ENCODE results near the gene EXOC7.

DNA sequence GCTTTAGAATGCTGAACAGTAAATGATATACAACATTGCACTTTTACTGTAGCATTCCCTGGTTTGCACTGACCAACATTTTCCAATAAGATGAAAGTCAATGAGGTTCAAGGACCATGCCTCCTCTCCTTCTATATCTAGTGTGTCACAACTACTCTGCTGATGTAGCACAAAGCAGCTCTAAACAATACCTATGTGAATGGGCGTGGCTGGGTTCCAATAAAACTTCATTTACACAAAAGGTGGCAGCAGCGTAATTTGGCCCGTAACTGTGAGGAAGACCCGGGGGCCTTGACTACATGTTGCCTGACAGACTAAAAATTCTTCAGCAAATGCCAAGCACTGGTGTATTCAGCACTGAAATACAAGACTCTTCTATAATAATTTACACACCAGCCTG is 37.8 kb downstream of the EXOC7 start:
- TF ChIP-seq, protein P1, sequence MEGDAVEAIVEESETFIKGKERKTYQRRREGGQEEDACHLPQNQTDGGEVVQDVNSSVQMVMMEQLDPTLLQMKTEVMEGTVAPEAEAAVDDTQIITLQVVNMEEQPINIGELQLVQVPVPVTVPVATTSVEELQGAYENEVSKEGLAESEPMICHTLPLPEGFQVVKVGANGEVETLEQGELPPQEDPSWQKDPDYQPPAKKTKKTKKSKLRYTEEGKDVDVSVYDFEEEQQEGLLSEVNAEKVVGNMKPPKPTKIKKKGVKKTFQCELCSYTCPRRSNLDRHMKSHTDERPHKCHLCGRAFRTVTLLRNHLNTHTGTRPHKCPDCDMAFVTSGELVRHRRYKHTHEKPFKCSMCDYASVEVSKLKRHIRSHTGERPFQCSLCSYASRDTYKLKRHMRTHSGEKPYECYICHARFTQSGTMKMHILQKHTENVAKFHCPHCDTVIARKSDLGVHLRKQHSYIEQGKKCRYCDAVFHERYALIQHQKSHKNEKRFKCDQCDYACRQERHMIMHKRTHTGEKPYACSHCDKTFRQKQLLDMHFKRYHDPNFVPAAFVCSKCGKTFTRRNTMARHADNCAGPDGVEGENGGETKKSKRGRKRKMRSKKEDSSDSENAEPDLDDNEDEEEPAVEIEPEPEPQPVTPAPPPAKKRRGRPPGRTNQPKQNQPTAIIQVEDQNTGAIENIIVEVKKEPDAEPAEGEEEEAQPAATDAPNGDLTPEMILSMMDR (IDR thresholded peaks at IDR 0.05) = no peak
- TF ChIP-seq ZFX (IDR thresholded peaks at IDR 0.05; ENCODE audit: borderline replicate concordance) = no peak

Data from 22Rv1 (cell line).